Right kidney (tissue), 1 donor: ENCODE data around the gene BRSK1.

Experiments used
- DNase-seq: peaks from one replicate; pipeline ENCODE4 v3.0.0-alpha.2; 2016

BRSK1 gene

GRCh38 chr19:55353356-55353802 lies 69.6 kb downstream of the BRSK1 start:
- DNase-seq = no peak

DNA sequence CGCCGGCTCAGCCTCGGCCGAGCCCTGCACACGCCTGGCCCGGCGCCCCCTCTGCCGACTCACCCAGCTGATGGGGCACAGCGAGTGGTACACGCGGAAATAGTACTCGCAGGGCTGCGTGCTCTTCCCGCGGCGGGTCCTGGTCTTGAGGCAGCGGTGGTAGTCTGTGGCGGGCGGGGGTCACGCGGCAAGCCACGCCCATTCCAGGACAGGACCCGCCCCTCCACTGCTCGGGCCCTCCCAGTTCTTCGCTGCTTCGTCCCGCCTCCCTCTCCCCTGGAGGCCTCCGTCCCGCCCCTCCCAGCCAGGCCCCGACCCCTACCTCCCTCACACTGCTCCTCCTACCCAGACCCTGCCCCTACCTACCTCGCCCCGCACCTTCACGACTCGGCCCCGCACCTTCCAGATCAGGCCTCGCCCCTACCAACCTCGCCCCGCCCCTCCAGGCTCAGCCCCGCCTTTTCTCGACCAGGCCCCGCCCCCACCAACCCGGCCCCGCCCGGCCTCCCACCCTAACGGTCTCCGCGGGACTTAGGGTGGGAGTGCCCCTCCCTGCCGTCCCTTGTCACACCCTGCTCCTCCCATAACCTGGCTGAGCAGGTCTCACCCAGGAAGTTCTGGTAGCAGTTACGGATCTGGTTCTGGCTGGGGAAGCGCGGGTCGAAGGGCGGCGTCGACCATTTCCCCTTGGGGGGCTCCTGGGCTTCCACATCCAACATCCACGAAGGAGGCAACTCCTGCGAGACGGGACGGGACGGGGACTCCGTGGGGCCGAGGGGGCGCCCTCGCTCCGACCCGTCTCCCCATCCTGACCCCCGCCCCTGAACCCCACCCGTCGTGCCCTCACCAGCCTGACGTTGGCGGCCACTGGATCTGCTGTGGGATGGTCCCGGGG lies 70.3 kb downstream of the BRSK1 start:
- DNase-seq = peak; percentile 79

DNA sequence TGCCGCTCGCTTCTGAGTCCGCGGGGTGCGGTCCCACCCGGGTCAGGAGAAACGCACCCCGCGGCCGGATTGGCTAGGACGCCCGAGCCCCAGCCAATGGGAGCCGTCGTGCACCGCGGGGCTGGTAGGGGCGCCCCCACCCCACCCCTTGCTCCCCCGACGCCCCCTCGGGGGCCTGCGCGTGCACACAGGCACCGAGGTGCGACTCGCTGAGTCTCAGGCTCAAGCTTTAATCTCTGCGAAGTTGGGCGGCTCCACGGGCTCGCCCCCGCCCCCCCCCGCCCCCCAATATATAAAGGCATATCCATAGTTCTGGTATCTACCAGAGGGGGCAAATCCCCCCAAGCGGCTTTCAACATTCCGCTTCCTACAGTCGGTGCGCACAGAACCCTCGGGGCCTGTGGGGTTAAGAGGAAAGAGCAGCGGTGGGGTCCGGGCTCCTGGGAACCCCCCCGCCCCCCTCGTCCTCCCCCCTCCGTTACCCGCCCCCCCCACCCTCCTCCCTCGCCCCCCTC lies 71.0 kb downstream of the BRSK1 start, which contains the start of gene COX6B2:
Gene COX6B2 (minus strand): TSS at position 22 of the 515 bp plus-strand sequence. CDS start 198 bp downstream, outside the sequence.
- no peak for DNase-seq

DNA sequence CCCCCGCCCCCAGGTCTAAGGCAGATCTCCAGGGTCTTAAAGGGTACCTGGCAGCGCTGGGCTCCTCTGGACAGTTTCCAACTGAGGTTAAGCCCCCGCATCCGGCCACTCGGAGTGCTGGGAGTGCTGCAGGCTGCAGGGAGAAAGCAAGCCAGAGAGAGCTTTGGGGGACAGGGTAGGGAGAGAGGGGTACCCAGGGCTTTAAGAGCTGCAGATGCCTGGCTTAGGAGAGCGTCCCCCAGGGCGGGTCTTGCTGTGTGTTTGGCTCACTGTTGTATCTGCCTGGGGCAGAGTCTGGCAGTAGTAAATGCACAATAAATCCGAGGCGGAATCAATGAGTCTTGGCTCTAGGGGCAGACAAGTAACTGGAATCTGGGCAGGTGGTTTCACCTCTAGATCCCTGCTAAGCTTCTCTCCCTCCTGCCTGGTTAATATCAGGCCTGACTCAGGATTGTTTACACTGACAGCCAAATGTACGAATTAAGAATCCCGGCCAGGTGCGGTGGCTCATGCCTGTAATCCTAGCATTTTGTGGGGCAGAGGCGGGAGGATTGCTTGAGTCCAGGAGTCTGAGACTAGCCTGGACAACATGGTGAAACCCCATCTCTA lies 71.5 kb downstream of the BRSK1 start:
- DNase-seq = no peak

DNA sequence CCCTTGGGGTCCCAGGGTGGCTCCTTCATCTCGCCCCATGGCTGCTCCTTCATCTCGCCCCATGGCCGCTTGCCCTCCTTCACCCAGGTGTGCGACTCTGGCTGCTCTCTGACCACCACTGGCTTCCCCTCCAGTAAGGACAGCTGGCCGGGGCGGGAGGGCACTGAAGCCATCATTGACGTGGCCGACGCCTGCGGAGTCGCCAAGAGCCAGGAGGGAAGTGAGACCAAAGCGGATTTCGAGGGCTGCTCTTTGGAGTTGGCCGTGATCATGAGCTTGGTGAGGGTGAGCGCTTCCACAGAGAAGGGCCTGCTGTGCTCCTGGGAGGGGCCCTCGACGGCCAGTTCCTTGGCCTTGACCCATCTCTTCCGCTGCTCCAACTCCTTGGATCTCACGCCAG lies 74.7 kb downstream of the BRSK1 start:
- no peak for DNase-seq

DNA sequence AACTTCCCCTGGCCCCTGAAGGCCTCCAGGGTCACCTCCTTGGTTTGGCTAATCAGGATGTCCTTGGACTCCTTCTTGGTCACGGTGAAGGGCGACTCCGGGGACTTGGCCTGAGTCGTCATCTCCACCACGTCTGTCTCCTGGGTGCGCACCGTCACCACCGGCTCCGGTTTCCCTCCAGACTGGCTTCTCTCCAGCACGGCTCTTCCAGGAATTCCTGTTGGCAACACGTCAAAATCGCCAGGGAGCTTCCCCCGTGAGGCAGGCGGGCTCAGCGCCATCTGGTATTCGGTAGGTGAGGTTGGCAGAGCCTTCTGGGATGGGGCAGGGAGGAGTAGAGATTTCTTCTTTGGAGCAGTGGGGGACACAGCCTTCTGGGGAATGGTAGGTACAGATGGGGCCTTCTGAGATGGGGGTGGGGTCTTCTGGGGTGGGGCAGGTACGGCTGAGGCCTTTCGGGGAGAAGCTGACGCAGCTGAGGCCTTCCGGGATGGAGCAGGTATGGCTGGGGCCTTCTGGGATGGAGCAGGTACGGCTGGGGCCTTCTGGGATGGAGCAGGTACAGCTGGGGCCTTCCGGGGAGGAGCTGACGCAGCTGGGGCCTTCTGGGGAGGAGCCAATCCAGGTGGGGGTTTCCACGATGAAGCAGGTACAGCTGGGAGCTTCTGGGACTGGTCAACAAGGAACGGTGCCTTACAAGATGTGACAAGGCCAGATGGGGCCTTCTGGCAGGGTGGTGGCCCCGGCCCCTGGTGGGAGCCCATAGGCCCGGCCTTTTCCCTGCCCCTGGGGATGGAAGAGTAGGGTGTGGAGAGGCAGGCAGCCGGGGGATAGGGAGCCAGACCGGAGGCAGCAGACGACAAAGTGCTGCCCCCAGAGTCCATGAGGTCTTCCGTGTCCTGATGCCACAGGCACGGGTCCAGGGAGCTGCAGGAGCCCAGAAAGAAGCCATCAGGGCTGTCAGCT lies 75.4 kb downstream of the BRSK1 start:
- DNase-seq = no peak

- DNase-seq = no peak
These were observed 77.1 kb downstream of the BRSK1 start for GRCh38 chr19:55360902-55361301.
